ENCODE measurements around the gene ANXA10.

GRCh38 chr4:168138143-168138542, 45.8 kb downstream of the ANXA10 start:
- TF ChIP-seq POLR2A (IDR thresholded peaks at IDR 0.05; ENCODE audit: low read depth, low read length) = no peak
- TF ChIP-seq POLR2AphosphoS5 (IDR thresholded peaks at IDR 0.05; ENCODE audit: low read depth, low read length) = no peak
- no peak for TF ChIP-seq TAF1 (IDR thresholded peaks at IDR 0.05; ENCODE audit: low read depth, low read length)
- TF ChIP-seq POU2F2 (IDR thresholded peaks at IDR 0.05; ENCODE audit: low read depth, low read length) = no peak
- TF ChIP-seq SPI1 (IDR thresholded peaks at IDR 0.05; ENCODE audit: low read depth, low read length) = no peak
